GM06990 (cell line): Measurements from ENCODE around the gene MLXIP.
A peak's percentile ranks its signal among the peaks of the same experiment; 100 is the strongest.

Experiments used
- DNase-seq: peaks from one replicate; pipeline ENCODE4 v3.0.0-alpha.2; 2011; ENCODE audit not compliant: insufficient read length; ENCODE audit errors: extremely low read depth
- H3K27me3 ChIP-seq: replicated peaks from 2 replicates; pipeline ENCODE4 v1.6.0; 2011; ENCODE audit warnings: low read length; ENCODE audit not compliant: control insufficient read depth, insufficient read depth
- H3K36me3 ChIP-seq: 2 replicates; pipeline ENCODE4 v1.5.1; 2011; ENCODE audit warnings: low read length; ENCODE audit not compliant: control insufficient read depth, insufficient read depth
- H3K4me3 ChIP-seq: replicated peaks from 2 replicates; pipeline ENCODE4 v1.5.1; 2011; ENCODE audit warnings: low read depth, mild to moderate bottlenecking, control low read depth, low read length
- TF ChIP-seq, protein P1 (sequence below): IDR thresholded peaks from 2 replicates; pipeline ENCODE4 v1.5.1; 2011; ENCODE audit warnings: low read length, control low read depth, mild to moderate bottlenecking, inconsistent platforms; ENCODE audit not compliant: insufficient read depth, poor library complexity, severe bottlenecking

Gene MLXIP

DNA sequence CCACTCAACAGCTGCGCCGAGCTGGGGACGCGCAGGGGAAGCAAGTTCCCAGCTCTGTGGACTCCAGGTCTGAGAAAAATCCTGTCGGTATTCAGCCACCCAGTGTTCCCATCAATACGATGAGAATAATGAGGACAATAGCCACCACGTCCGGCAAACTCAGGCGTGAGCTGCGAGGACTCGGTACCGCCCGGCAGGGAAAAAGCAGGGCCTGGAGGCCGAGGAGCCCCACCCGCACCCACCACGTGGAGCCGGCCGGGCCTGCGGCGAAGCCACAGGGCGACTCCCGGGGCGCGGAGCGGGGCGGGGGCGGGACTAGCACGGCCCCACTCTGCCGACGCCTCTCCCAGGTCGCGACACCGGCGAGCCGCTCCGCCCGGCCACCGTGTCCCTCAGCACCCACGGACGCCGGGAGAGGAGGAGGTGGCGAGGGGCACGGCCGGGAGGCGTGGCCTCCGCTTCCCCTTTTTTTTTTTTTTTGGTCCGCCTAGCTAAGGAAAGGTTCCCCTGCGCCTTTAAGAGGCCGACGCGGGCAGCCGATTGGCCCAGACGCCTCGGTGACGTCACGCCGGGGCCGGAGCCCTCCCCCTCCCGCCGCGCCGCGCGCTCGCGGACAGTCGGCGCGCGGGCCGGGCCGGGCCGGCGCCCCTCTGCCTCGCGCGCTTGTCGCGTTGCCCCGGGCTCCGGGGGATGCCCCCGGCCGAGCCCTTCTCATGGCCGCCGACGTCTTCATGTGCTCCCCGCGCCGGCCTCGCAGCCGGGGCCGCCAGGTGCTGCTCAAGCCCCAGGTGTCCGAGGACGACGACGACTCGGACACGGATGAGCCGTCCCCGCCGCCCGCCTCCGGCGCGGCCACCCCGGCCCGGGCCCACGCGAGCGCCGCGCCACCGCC lies at the start of gene MLXIP:
Gene MLXIP, plus strand, starts transcription at position 616 of the 892 bp plus-strand sequence. Its CDS starts 98 bp downstream, at position 714.
- Histone ChIP-seq H3K27me3 (no peaks in the 10 kb centered on the region), H3K4me3 (peak within 1 kb of the TSS; percentile 59), H3K36me3 (no peaks in the 10 kb centered on the region)
- TF ChIP-seq, protein P1, sequence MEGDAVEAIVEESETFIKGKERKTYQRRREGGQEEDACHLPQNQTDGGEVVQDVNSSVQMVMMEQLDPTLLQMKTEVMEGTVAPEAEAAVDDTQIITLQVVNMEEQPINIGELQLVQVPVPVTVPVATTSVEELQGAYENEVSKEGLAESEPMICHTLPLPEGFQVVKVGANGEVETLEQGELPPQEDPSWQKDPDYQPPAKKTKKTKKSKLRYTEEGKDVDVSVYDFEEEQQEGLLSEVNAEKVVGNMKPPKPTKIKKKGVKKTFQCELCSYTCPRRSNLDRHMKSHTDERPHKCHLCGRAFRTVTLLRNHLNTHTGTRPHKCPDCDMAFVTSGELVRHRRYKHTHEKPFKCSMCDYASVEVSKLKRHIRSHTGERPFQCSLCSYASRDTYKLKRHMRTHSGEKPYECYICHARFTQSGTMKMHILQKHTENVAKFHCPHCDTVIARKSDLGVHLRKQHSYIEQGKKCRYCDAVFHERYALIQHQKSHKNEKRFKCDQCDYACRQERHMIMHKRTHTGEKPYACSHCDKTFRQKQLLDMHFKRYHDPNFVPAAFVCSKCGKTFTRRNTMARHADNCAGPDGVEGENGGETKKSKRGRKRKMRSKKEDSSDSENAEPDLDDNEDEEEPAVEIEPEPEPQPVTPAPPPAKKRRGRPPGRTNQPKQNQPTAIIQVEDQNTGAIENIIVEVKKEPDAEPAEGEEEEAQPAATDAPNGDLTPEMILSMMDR: no peak
- peak; percentile 93 for DNase-seq

GRCh38 chr12:122028905-122029560 lies 49.5 kb upstream of the MLXIP start:
- peak; percentile 80 for DNase-seq

GRCh38 chr12:122029620-122030423 lies 48.7 kb upstream of the MLXIP start:
- no peaks in the 10 kb centered on the region for H3K36me3 ChIP-seq
- H3K27me3 ChIP-seq: no peaks in the 10 kb centered on the region
- TF ChIP-seq, protein P1: no peak
- no peak for DNase-seq
- no peak overlapping the region; the same call in 1 of the 2 replicates for H3K4me3 ChIP-seq

More at GRCh38 chr12:122028905-122029560, 49.5 kb upstream of the MLXIP start:
- Histone ChIP-seq H3K4me3 (no peak overlapping the region), H3K27me3 (no peaks in the 10 kb centered on the region), H3K36me3 (no peaks in the 10 kb centered on the region)
- TF ChIP-seq, protein P1: peak; percentile 52

DNA sequence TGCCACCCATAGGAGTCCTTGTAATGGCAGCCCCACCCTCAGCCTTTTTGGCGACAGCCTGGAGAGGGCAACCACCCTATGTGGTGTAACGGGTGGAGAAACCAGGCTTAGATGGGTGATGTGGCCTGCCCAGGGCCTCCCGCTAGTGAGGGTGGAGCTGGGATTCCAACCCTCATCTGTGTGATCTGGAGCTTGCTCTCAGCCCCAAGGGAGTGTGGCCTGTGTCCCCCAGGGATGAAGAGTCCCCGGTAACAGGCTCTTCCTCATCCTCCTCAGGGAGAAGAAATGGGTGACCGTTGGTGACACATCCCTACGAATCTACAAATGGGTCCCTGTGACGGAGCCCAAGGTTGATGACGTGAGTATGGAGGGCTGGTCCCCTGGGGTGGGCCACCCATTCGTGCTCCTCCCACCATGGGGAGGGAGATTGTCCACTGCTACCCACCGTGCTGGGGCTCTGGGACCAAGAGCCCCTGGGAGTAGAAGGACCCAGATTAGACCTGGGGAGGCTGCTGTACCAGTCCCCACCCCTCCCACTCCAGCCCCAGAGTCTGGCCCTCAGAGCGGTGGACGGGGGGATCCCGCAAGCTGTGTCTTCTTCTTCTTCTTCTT lies 48.0 kb upstream of the MLXIP start:
- no peak overlapping the region for H3K4me3 ChIP-seq
- H3K36me3 ChIP-seq: no peaks in the 10 kb centered on the region
- TF ChIP-seq, protein P1: no peak
- DNase-seq: no peak
- H3K27me3 ChIP-seq: no peaks in the 10 kb centered on the region
